GM12892 (cell line): ENCODE results near the gene ABHD14A.

Experiments used
- POLR2A ChIP-seq: IDR thresholded peaks from 2 replicates; pipeline ENCODE4 v1.6.1; 2011; ENCODE audit warnings: low read depth, low read length, control low read depth
- POLR2AphosphoS5 ChIP-seq: IDR thresholded peaks from 2 replicates; pipeline ENCODE4 v1.6.1; 2011; ENCODE audit warnings: low read depth, low read length, control low read depth

GRCh38 chr3:51932471-51933370 lies 42.1 kb upstream of the ABHD14A start:
- TF ChIP-seq POLR2A: no peak; the same call in 1 of the 2 replicates
- TF ChIP-seq POLR2AphosphoS5: 0 out of 2 replicates have a peak, but pooled peaks have one; percentile 32
